ENCODE results near the gene NPAS3.

- TF ChIP-seq, protein P1, sequence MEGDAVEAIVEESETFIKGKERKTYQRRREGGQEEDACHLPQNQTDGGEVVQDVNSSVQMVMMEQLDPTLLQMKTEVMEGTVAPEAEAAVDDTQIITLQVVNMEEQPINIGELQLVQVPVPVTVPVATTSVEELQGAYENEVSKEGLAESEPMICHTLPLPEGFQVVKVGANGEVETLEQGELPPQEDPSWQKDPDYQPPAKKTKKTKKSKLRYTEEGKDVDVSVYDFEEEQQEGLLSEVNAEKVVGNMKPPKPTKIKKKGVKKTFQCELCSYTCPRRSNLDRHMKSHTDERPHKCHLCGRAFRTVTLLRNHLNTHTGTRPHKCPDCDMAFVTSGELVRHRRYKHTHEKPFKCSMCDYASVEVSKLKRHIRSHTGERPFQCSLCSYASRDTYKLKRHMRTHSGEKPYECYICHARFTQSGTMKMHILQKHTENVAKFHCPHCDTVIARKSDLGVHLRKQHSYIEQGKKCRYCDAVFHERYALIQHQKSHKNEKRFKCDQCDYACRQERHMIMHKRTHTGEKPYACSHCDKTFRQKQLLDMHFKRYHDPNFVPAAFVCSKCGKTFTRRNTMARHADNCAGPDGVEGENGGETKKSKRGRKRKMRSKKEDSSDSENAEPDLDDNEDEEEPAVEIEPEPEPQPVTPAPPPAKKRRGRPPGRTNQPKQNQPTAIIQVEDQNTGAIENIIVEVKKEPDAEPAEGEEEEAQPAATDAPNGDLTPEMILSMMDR (conservative IDR thresholded peaks at IDR 0.05; ENCODE audit: low read depth, low read length) = no peak
- TF ChIP-seq EZH2 (IDR thresholded peaks at IDR 0.05; ENCODE audit: borderline replicate concordance, low read depth, low read length, poor library complexity, severe bottlenecking) = no peak
Measured at GRCh38 chr14:33740531-33740930, 801.9 kb downstream of the NPAS3 start.
